ENCODE data around the gene SLC4A4. TPM values are rescaled to one million over a fixed set of nuclear protein-coding genes. Genes with fewer than 3 reads are reported as not detected.

The SLC4A4 gene
- total and polyA plus RNA-seq, 2 of the 13 experiments (the other 11 are each of a cell fraction or from before 2014, with no cell fraction given), result 0.01 TPM; not detected in 1

GRCh38 chr4:71453531-71453930 lies 114.7 kb downstream of the SLC4A4 start:
- intact Hi-C loops (cut with micrococcal nuclease; ENCODE audit: unreplicated experiment) (no loop called here), in situ Hi-C loops (cut with HindIII; ENCODE audit: extremely low pct_ligation_motif_present, low pct_unique_long_range_greater_than_20kb) (no loop called here)
- Histone ChIP-seq H3K9ac (ENCODE audit: insufficient read depth, low read depth, low read length) (no peak overlapping the region), H2AFZ (ENCODE audit: low read length) (no peak overlapping the region), H3K27me3 (ENCODE audit: control insufficient read depth in 1 of 2, insufficient read depth in 2 of 2, low read length in 2 of 2) (no peaks in the 10 kb centered on the region), H4K20me1 (ENCODE audit: insufficient read depth, low read length) (no peaks in the 10 kb centered on the region), H3K4me3 (replicated peaks in 1 of 3; ENCODE audit: insufficient read depth in 1 of 3, low read depth in 2 of 3, low read length in 3 of 3) (no peak overlapping the region), H3K79me2 (ENCODE audit: insufficient read depth, low read length) (no peaks in the 10 kb centered on the region), H3K36me3 (replicated peaks in 1 of 2; ENCODE audit: control insufficient read depth in 1 of 2, insufficient read depth in 2 of 2, low read length in 2 of 2) (no peaks in the 10 kb centered on the region), H3K4me2 (ENCODE audit: low read depth, low read length) (no peak overlapping the region), H3K27ac (ENCODE audit: extremely low read length, insufficient read depth, low read length) (no peak overlapping the region), H3K9me3 (ENCODE audit: low read length) (no peaks in the 10 kb centered on the region), H3K4me1 (ENCODE audit: insufficient read depth, low read length) (no peaks in the 10 kb centered on the region)
- no TSS peak for BruUV-seq (replicated peaks)
- ATAC-seq, result no peak
- no peak for DNase-seq (ENCODE audit: low spot score)
- no peak for FAIRE-seq
- ChIA-PET POLR2A (no interaction called here), CTCF (ENCODE audit: low intra/inter-chr PET ratio, low total read pairs) (no interaction called here)
- 20% methylated on average over 4 of the region's 4 CpGs for WGBS (ENCODE audit: low lambda C conversion rate)
- no peak for TF ChIP-seq SYNCRIP (IDR thresholded peaks at IDR 0.05; ENCODE audit: insufficient read depth, low read depth, low read length)
- TF ChIP-seq ARNTL (CRISPR knock-in tag; IDR thresholded peaks at IDR 0.05), result no peak
- TF ChIP-seq BCLAF1 (IDR thresholded peaks at IDR 0.05), result no peak
- no peak for TF ChIP-seq ZGPAT (CRISPR knock-in tag; IDR thresholded peaks at IDR 0.05)
- TF ChIP-seq HMG20B (CRISPR knock-in tag; conservative IDR thresholded peaks at IDR 0.05), result no peak
- no peak for TF ChIP-seq SNAPC5 (CRISPR knock-in tag; IDR thresholded peaks at IDR 0.05; ENCODE audit: borderline replicate concordance)
- no peak for TF ChIP-seq NR2F1 (CRISPR knock-in tag; IDR thresholded peaks at IDR 0.05)
- TF ChIP-seq HIVEP1 (CRISPR knock-in tag; IDR thresholded peaks at IDR 0.05), result no peak
- TF ChIP-seq POLR2G (IDR thresholded peaks at IDR 0.05; ENCODE audit: low read depth, low read length), result no peak
- TF ChIP-seq ZNF407 (CRISPR knock-in tag; IDR thresholded peaks at IDR 0.05; ENCODE audit: not compliant biosample characterization), result no peak
- no peak for TF ChIP-seq PHB2 (IDR thresholded peaks at IDR 0.05; ENCODE audit: partially characterized antibody)

All from HepG2 (cell line).